BLaER1 treated with 17β-estradiol and CSF1 and Interleukin-3, amounts not matched to agents 10 nM and 100 nM (cell line): ENCODE measurements around the gene IRF2.

ENCODE experiments used
- H3K27ac ChIP-seq, 11 experiments: shearing (Covaris generic); formaldehyde crosslinking; 2 replicates each; pipeline ENCODE4 v1.8.1; 2022
- H3K27me3 ChIP-seq, 11 experiments: shearing (Covaris generic); formaldehyde crosslinking; 2 replicates each; pipeline ENCODE4 v1.8.1; 2022
- H3K36me3 ChIP-seq, 11 experiments: shearing (Covaris generic); formaldehyde crosslinking; 2 replicates each; pipeline ENCODE4 v1.8.1; 2022
- H3K4me1 ChIP-seq, 10 experiments: shearing (Covaris generic); formaldehyde crosslinking; 2 replicates each; pipeline ENCODE4 v1.8.1; 2022
- H3K4me2 ChIP-seq, 11 experiments: shearing (Covaris generic); formaldehyde crosslinking; 2 replicates each; pipeline ENCODE4 v1.8.1; 2022
- H3K4me3 ChIP-seq, 10 experiments: shearing (Covaris generic); formaldehyde crosslinking; 2 replicates each; pipeline ENCODE4 v1.8.1; 2022
- H3K9ac ChIP-seq, 11 experiments: shearing (Covaris generic); formaldehyde crosslinking; 2 replicates each; pipeline ENCODE4 v1.8.1; 2022
- H3K9me3 ChIP-seq, 11 experiments: shearing (Covaris generic); formaldehyde crosslinking; replicated peaks in 1 of 11; 2 replicates each; pipeline ENCODE4 v1.8.1; 2022
- H4K20me1 ChIP-seq, 11 experiments: shearing (Covaris generic); formaldehyde crosslinking; 2 replicates each; pipeline ENCODE4 v1.8.1; 2022
- Cebpa-rat ChIP-seq, 11 experiments: shearing (Covaris generic); IDR thresholded peaks; 2 replicates each; pipeline ENCODE4 v1.8.1; 2022

Gene IRF2

DNA sequence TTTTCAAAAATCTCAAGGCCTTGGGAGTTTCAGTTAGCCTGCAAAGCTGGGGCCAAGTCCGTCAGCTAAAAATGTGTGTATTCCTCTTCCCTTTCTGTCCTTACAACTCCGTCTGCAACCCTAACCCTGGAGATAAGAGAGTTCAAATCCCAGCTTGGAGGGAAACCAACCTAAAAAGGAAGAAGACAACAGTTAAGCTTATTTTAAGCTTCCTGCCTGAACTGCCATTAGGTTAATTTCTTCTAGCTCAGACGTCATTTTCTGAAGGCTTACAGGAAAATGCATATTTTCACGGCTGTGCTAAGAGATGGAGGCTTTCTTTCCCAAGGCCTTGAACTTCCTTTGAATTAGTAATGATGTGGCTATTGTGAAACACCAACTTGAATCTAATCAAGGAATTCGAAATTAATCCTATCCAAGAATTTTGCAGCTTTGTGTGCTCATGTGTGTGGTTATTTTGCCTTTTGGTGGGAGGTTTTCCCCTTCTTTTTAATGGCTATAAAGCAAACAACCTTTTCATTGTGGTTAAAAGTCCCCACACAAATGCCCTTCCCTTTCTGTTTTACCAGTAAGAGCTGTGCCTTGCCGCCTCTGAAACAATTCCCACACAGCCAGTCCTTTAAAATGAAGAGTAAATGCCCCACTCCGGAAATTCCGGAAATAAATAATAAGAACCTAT, 103.5 kb downstream of the IRF2 start:
- Histone ChIP-seq H4K20me1 (no peaks in the 10 kb centered on the region), H3K27me3 (no peaks in the 10 kb centered on the region), H3K36me3 (peaks cover 0 to 7% (median 0%) of the 10 kb centered on the region in 11 experiments; a peak in 5 of 22 replicates), H3K4me2 (peak overlapping the region; percentile 7 to 67 (median 55)), H3K4me1 (peaks cover 27 to 46% (median 36%) of the 10 kb centered on the region in 10 experiments), H3K9ac (peak overlapping the region in 4 of 11 experiments; percentile 1 to 11 (median 6); a peak in 1 of 22 replicates), H3K27ac (peak overlapping the region in 10 of 11 experiments; percentile 2 to 60 (median 41); a peak in 19 of 22 replicates), H3K9me3 (peaks cover 9 to 33% (median 26%) of the 10 kb centered on the region in 11 experiments), H3K4me3 (no peak overlapping the region)
- TF ChIP-seq Cebpa-rat (IDR thresholded peaks at IDR 0.05), result no peak

DNA sequence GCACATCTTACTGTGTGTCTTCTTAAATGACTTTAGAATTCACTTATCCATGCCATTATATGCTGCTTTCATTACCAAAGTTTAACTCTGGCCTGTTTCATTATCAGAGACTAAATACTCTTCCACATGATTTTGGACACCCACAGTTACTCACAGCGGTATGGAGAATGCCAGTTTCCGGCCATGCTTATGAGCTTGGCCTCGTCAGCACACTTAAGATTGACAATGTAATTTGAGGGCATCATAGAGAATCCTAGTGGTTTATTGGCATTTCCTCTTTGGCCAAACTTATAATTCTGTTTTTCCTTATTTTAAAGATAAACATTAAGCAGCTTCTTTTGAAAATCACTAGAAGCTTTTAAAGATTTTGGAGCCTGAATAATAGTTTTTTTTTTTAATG, 104.5 kb downstream of the IRF2 start:
- Histone ChIP-seq H3K27ac (peak overlapping the region in 4 of 11 experiments; percentile 11 to 44 (median 26); a peak in 7 of 22 replicates), H3K4me2 (peak overlapping the region; percentile 15 to 67 (median 55); a peak in 21 of 22 replicates), H3K27me3 (no peaks in the 10 kb centered on the region), H3K36me3 (no peaks in the 10 kb centered on the region; a peak in 2 of 22 replicates), H3K4me1 (peaks cover 24 to 43% (median 31%) of the 10 kb centered on the region in 10 experiments), H3K9me3 (peaks cover 0 to 31% (median 22%) of the 10 kb centered on the region in 11 experiments; a peak in 20 of 22 replicates), H3K9ac (no peak overlapping the region), H4K20me1 (no peaks in the 10 kb centered on the region), H3K4me3 (no peak overlapping the region)
- TF ChIP-seq Cebpa-rat (IDR thresholded peaks at IDR 0.05), result no peak

DNA sequence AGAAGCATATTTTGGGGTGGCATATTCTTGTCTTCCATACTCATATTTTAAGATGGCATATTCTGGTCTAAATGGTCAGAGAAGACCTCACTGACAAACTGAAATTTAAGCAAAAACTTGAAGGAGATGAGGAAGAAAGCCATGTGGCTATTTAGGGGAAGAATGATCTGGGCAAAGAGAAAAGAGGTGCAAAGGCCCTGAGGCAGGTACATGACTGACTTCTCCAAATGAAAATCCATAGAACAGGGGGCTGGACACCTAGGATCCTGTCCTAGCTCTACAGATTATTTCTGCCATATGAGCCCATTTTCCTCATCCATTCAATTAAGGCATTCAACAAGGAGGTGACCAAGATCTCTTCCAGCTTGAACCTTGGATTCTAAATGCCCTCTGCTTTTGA, 105.6 kb downstream of the IRF2 start:
- Histone ChIP-seq H3K4me3 (no peak overlapping the region), H3K27ac (no peak overlapping the region), H3K9ac (no peak overlapping the region), H3K27me3 (no peaks in the 10 kb centered on the region), H3K4me1 (peaks cover 23 to 45% (median 30%) of the 10 kb centered on the region in 10 experiments), H3K36me3 (no peaks in the 10 kb centered on the region), H4K20me1 (no peaks in the 10 kb centered on the region), H3K9me3 (peaks cover 0 to 24% (median 13%) of the 10 kb centered on the region in 11 experiments; a peak in 18 of 22 replicates), H3K4me2 (peak overlapping the region in 3 of 11 experiments; percentile 62 to 67 (median 66); a peak in 4 of 22 replicates)
- TF ChIP-seq Cebpa-rat (IDR thresholded peaks at IDR 0.05), result no peak

DNA sequence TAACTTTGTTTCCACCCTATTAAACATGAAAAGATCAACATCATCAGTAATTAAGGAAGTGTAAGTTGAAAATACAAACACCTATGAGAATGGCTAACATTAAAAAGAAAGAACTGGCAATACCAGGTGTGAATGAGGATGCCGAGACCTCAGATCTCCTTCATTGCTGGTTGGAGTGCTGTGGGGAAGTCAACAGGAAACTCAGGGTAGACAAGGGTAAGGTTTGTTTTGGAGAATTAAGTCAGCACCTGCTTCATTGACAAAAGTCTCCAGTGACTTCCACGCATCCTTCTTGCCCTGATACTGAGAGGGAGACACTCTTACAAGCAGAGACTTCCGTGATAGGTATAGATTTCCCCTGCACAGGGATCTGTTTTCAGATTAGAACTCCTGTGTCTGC, 106.1 kb downstream of the IRF2 start:
- Histone ChIP-seq H3K4me2 (no peak overlapping the region; a peak in 1 of 22 replicates), H4K20me1 (no peaks in the 10 kb centered on the region), H3K4me1 (peaks cover 23 to 45% (median 29%) of the 10 kb centered on the region in 10 experiments), H3K9me3 (peaks cover 0 to 22% (median 8%) of the 10 kb centered on the region in 11 experiments; a peak in 16 of 22 replicates), H3K4me3 (no peak overlapping the region), H3K36me3 (no peaks in the 10 kb centered on the region), H3K9ac (no peak overlapping the region), H3K27ac (no peak overlapping the region), H3K27me3 (no peaks in the 10 kb centered on the region)
- TF ChIP-seq Cebpa-rat (IDR thresholded peaks at IDR 0.05), result no peak

DNA sequence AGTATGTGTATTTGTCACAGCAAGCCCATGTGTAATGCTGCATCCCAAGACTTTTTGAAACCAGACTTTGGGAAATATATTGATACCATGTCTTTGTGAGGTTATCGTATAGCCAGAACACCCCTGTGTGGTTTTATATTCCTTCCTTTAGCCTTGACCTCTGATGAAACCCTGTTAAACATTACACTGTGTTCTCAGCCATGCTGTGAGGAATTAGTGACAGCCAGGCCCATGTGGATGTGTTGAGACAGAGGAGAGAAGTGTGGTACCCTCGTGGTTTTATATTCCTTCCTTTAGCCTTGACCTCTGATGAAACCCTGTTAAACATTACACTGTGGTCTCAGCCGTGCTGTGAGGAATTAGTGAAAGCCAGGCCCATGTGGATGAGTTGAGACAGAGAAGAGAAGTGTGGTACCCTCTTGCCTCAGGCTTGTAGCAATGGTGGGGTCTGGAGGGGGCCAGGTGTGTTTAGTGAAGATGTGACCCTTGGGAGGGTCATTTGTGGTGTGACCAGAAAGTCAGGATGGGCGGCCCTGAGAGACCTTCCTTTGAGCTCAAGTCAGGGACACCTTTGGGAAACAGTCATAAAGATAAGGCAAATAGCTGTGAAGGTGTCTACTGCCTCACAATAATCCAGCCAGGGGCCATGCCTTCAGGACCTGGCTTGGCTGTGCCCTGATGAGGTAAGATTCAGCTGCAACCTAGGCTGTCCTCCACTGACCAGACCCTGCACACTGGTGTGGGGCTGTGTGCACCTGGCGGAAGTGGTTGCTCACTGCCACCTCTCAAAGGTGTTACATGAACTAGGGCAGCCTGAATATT, 110.0 kb downstream of the IRF2 start:
- Histone ChIP-seq H3K27ac (0 out of 22 replicates have a peak overlapping the region, but pooled peaks of 1 of the 11 experiments have one; percentile 0), H3K4me1 (peaks cover 19 to 49% (median 31%) of the 10 kb centered on the region in 10 experiments), H3K36me3 (no peaks in the 10 kb centered on the region), H3K27me3 (no peaks in the 10 kb centered on the region), H4K20me1 (no peaks in the 10 kb centered on the region), H3K9me3 (peaks cover 0 to 25% (median 8%) of the 10 kb centered on the region in 11 experiments; a peak in 10 of 22 replicates), H3K4me2 (peak overlapping the region in 3 of 11 experiments; percentile 6 to 53 (median 38); a peak in 3 of 22 replicates), H3K9ac (no peak overlapping the region), H3K4me3 (no peak overlapping the region)
- TF ChIP-seq Cebpa-rat (IDR thresholded peaks at IDR 0.05), result no peak

DNA sequence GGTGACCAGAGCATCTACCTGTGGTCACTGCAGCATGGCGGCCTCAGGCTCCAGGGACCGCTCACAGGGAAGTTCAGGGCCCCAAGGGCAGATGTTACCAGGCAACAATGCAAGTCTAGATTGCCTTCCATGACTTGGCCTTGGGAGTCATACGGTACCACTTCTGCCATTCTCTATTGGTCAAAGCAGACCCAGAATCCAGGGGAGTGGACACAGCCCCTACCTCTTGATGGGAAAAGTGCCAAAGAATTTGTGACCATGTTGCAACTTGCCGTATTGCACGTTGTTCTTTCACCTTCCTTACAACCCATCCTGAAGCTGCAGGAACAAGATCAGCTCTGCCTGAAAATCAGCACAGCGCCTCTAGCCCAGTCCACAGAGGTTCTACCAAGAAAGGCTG, 111.1 kb downstream of the IRF2 start:
- Histone ChIP-seq H3K36me3 (no peaks in the 10 kb centered on the region; a peak in 1 of 22 replicates), H3K4me3 (no peak overlapping the region), H4K20me1 (no peaks in the 10 kb centered on the region), H3K27ac (no peak overlapping the region; a peak in 1 of 22 replicates), H3K9ac (no peak overlapping the region), H3K27me3 (no peaks in the 10 kb centered on the region), H3K4me2 (peak overlapping the region in 10 of 11 experiments; percentile 2 to 82 (median 44); a peak in 14 of 22 replicates), H3K4me1 (peaks cover 19 to 43% (median 30%) of the 10 kb centered on the region in 10 experiments), H3K9me3 (peaks cover 0 to 25% (median 13%) of the 10 kb centered on the region in 11 experiments; a peak in 15 of 22 replicates)
- no peak for TF ChIP-seq Cebpa-rat (IDR thresholded peaks at IDR 0.05)

DNA sequence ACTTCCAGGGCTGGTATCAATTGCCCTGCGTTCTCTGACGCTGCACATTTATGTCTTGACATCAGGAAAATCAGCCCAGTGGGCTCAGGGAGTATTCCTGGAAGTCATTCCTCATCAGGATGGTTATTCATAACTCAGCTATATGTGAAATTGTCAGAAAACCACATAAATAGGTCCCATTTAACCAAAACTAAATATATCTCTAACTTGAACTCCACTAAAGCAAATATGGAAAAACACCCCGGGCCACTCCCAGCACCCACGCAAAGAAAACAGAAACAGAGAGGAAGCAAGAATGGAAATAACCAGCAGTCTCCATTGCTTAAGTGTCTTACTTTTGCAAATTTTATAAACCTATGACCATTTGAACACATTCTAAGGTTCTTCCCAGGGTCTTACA, 112.0 kb downstream of the IRF2 start:
- Histone ChIP-seq H3K4me3 (no peak overlapping the region), H3K4me1 (peaks cover 19 to 43% (median 28%) of the 10 kb centered on the region in 10 experiments), H3K4me2 (peak overlapping the region; percentile 2 to 82 (median 44); a peak in 21 of 22 replicates), H3K9ac (no peak overlapping the region), H4K20me1 (no peaks in the 10 kb centered on the region), H3K27ac (peak overlapping the region in 1 of 11 experiments; percentile 37; a peak in 3 of 22 replicates), H3K27me3 (no peaks in the 10 kb centered on the region), H3K36me3 (no peaks in the 10 kb centered on the region; a peak in 2 of 22 replicates), H3K9me3 (peaks cover 8 to 32% (median 21%) of the 10 kb centered on the region in 11 experiments)
- no peak for TF ChIP-seq Cebpa-rat (IDR thresholded peaks at IDR 0.05)

DNA sequence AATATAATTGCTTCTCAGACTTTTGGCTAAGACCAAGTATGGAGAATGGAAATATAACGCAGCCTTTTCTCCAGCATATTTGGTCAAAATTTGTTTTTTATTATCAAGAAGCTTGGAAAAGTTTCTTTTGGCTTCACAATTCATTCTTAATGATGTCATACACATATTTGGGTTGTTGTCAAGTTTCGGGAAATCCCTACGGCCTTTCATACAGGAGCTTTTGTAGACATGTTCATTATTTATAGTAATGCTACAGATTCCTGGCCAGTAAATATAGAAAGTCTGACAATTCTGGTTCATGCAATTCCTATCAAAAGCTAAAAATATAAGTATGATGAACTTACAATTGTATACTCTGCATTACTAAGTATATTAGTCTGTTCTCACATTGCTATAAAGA, 112.9 kb downstream of the IRF2 start:
- Histone ChIP-seq H3K9me3 (peaks cover 10 to 41% (median 23%) of the 10 kb centered on the region in 11 experiments), H3K27ac (no peak overlapping the region)

More for the DNA sequence above, 112.9 kb downstream of the IRF2 start:
- TF ChIP-seq Cebpa-rat (IDR thresholded peaks at IDR 0.05), result no peak
- Histone ChIP-seq H3K9ac (no peak overlapping the region), H3K36me3 (no peaks in the 10 kb centered on the region; a peak in 2 of 22 replicates), H3K4me3 (no peak overlapping the region), H3K4me2 (peak overlapping the region in 2 of 11 experiments; percentile 76 to 82; a peak in 4 of 22 replicates), H4K20me1 (no peaks in the 10 kb centered on the region), H3K4me1 (peaks cover 22 to 49% (median 31%) of the 10 kb centered on the region in 10 experiments), H3K27me3 (no peaks in the 10 kb centered on the region)
